K562 (cell line): ENCODE results near the gene DNAJC13. TPM values are rescaled to one million over a fixed set of nuclear protein-coding genes. Genes with fewer than 3 reads are reported as not detected.

ENCODE experiments used
- ATAC-seq: fragments of 200-7000 bp; cut with Tn5 transposase; 3 replicates; pipeline ENCODE4 v1.9.1; 2020; ENCODE audit warnings: moderate library complexity
- BruUV-seq: library from RNA; stranded (reverse); fragments of 400-500 nt; replicated peaks from 2 replicates; lab custom pipeline; 2021; lab: Mats Ljungman, UMichigan
- CTCF ChIA-PET: fragments of 300-600 bp; formaldehyde crosslinking; extraction: SDS; loops from one replicate; lab custom pipeline; 2021; ENCODE audit warnings: low intra/inter-chr PET ratio; lab: Yijun Ruan, JAX
- POLR2A ChIA-PET: fragments of 300-600, 350-650 bp; sonication (Branson Sonifier 250); formaldehyde crosslinking; extraction: SDS; loops from one replicate; lab custom pipeline; 2021; ENCODE audit warnings: antibody characterized with exemption, inconsistent platforms; lab: Yijun Ruan, JAX
- DNase-seq, 4 experiments: peaks; one replicate each; pipeline versions ENCODE4 v3.0.0 to v3.0.0-alpha.2; 2011 to 2018; ENCODE audit warnings: low spot score in 3 of 4, mixed read lengths in 3 of 4; ENCODE audit errors: extremely low read depth in 1 of 4
- FAIRE-seq: peaks from 2 replicates; lab custom pipeline; 2011; peaks lifted over from hg19 to GRCh38; lab: Jason Lieb, UNC
- H2AFZ ChIP-seq: 2 replicates; pipeline ENCODE4 v1.6.0; 2011; ENCODE audit warnings: low read depth, low read length, control low read depth, inconsistent platforms
- H3K27ac ChIP-seq: fragments of 200-600 bp; 3 replicates; pipeline ENCODE4 v1.8.0; 2011; ENCODE audit warnings: low read depth, mild to moderate bottlenecking, control low read depth, inconsistent platforms, low read length, moderate library complexity, mixed read lengths; ENCODE audit errors: extremely low read depth
- H3K27me3 ChIP-seq, 2 experiments: fragments of 300-600 bp in 1 of 2; 2 replicates in 1 of 2; 3 replicates in 1 of 2; pipeline versions ENCODE4 v1.6.0 to v1.8.0; 2011; ENCODE audit warnings: inconsistent platforms in 2 of 2, low read length in 2 of 2, mild to moderate bottlenecking in 1 of 2, mixed read lengths in 1 of 2, moderate library complexity in 1 of 2; ENCODE audit not compliant: control insufficient read depth in 2 of 2, insufficient read depth in 2 of 2
- H3K36me3 ChIP-seq: fragments of 300-600 bp; 3 replicates; pipeline ENCODE4 v1.8.0; 2011; ENCODE audit warnings: mild to moderate bottlenecking, low read length, inconsistent platforms; ENCODE audit not compliant: control insufficient read depth, insufficient read depth
- H3K4me1 ChIP-seq, 2 experiments: fragments of 200-600 bp in 1 of 2; replicated peaks in 1 of 2; 2 replicates in 1 of 2; 3 replicates in 1 of 2; pipeline versions ENCODE4 v1.5.1 to v1.8.0; 2011; ENCODE audit warnings: inconsistent platforms in 2 of 2, low read length in 2 of 2, mild to moderate bottlenecking in 1 of 2, mixed read lengths in 1 of 2, moderate library complexity in 1 of 2; ENCODE audit not compliant: control insufficient read depth in 2 of 2, insufficient read depth in 2 of 2
- H3K4me2 ChIP-seq: 2 replicates; pipeline ENCODE4 v1.6.1; 2011; ENCODE audit warnings: low read length, control low read depth, inconsistent platforms, mixed read lengths; ENCODE audit not compliant: insufficient read depth
- H3K4me3 ChIP-seq: fragments of 200-600 bp; sonication (generic), shearing (Covaris generic); 2 replicates; pipeline ENCODE4 v1.5.1; 2016; ENCODE audit warnings: control low read depth, inconsistent platforms
- H3K79me2 ChIP-seq: fragments of 200-600 bp; 3 replicates; pipeline ENCODE4 v1.8.0; 2011; ENCODE audit warnings: low read length, inconsistent platforms; ENCODE audit not compliant: control insufficient read depth, insufficient read depth
- H3K9ac ChIP-seq, 2 experiments: 2 replicates each; pipeline versions ENCODE4 v1.6.0 to v1.6.1; 2011; ENCODE audit warnings: low read depth in 2 of 2, low read length in 2 of 2, control low read depth in 1 of 2, inconsistent platforms in 1 of 2, mild to moderate bottlenecking in 1 of 2, mixed read lengths in 1 of 2; ENCODE audit not compliant: insufficient read depth in 1 of 2
- H3K9me1 ChIP-seq: one replicate; pipeline ENCODE4 v1.6.0; 2011; ENCODE audit warnings: inconsistent platforms, mild to moderate bottlenecking, low read length, moderate library complexity; ENCODE audit not compliant: control insufficient read depth, insufficient read depth
- H3K9me3 ChIP-seq: replicated peaks from 2 replicates; pipeline ENCODE4 v1.5.1; 2011; ENCODE audit warnings: low read depth, low read length, inconsistent platforms; ENCODE audit not compliant: control insufficient read depth, insufficient read depth
- H4K20me1 ChIP-seq: replicated peaks from 2 replicates; pipeline ENCODE4 v1.6.1; 2011; ENCODE audit warnings: low read length, inconsistent platforms, mixed read lengths; ENCODE audit not compliant: control insufficient read depth, insufficient read depth
- ATF4 ChIP-seq: fragments of 450-650 bp; formaldehyde crosslinking; IDR thresholded peaks from 2 replicates; pipeline ENCODE4 v1.4.0; 2022; ENCODE audit warnings: mild to moderate bottlenecking, moderate library complexity
- CCAR2 ChIP-seq: fragments of 200-400 bp; formaldehyde crosslinking; IDR thresholded peaks from 2 replicates; pipeline ENCODE4 v1.6.1; 2017; ENCODE audit warnings: mild to moderate bottlenecking, low read depth, low read length
- COPS2 ChIP-seq: fragments of 450-650 bp; conservative IDR thresholded peaks from 2 replicates; pipeline ENCODE4 v1.6.1; 2016; ENCODE audit warnings: mild to moderate bottlenecking, moderate library complexity
- E2F1 ChIP-seq: sonication (generic); formaldehyde crosslinking; IDR thresholded peaks from 2 replicates; pipeline ENCODE4 v1.8.1; 2023; ENCODE audit warnings: mild to moderate bottlenecking, missing genetic modification reagents, moderate library complexity
- ETS2 ChIP-seq: IDR thresholded peaks from 2 replicates; pipeline ENCODE4 v1.6.1; 2016; ENCODE audit warnings: borderline replicate concordance, missing genetic modification characterization, mild to moderate bottlenecking, moderate library complexity, missing compliant biosample characterization; ENCODE audit not compliant: poor library complexity, severe bottlenecking
- KLF1 ChIP-seq: fragments of 450-650 bp; IDR thresholded peaks from 2 replicates; pipeline ENCODE4 v1.6.1; 2016; ENCODE audit warnings: missing genetic modification characterization, missing compliant biosample characterization
- MXI1 ChIP-seq: IDR thresholded peaks from 2 replicates; pipeline ENCODE4 v1.6.1; 2011; ENCODE audit warnings: low read depth, mild to moderate bottlenecking, improper control_type of control experiment, low read length
- NR2F6 ChIP-seq: fragments of 450-650 bp; formaldehyde crosslinking; IDR thresholded peaks from 2 replicates; pipeline ENCODE4 v1.4.0; 2020; ENCODE audit warnings: mild to moderate bottlenecking
- NR4A1 ChIP-seq, 2 experiments: fragments of 250-450 bp in 1 of 2; fragments of 450-650 bp in 1 of 2; sonication (Bioruptor Pico) in 1 of 2; IDR thresholded peaks; 2 replicates each; pipeline versions ENCODE4 v1.4.0 to v1.6.1; 2016 to 2020; ENCODE audit warnings: mild to moderate bottlenecking in 2 of 2, missing compliant biosample characterization in 1 of 2, missing genetic modification characterization in 1 of 2, moderate library complexity in 1 of 2
- WHSC1 ChIP-seq: IDR thresholded peaks from one replicate; pipeline ENCODE4 v1.6.1; 2012; ENCODE audit warnings: low read length, control low read depth, inconsistent platforms
- YY1 ChIP-seq, 3 experiments: IDR thresholded peaks; 2 replicates each; pipeline ENCODE4 v1.6.1; 2011; ENCODE audit warnings: low read length in 2 of 3, mild to moderate bottlenecking in 2 of 3, moderate library complexity in 2 of 3, borderline replicate concordance in 1 of 3, control low read depth in 1 of 3, low read depth in 1 of 3; ENCODE audit not compliant: insufficient read depth in 3 of 3, insufficient replicate concordance in 2 of 3, control insufficient read depth in 1 of 3, insufficient read length in 1 of 3; ENCODE audit errors: extremely low read depth in 1 of 3
- ZNF165 ChIP-seq: fragments of 250-450 bp; sonication (Bioruptor Pico); IDR thresholded peaks from 2 replicates; pipeline ENCODE4 v1.4.0; 2020; ENCODE audit warnings: borderline replicate concordance
- WGBS: fragments of 100-300 bp; shearing (Covaris generic); methylation state at CpG from one replicate; pipeline ENCODE4 v1.1.6; 2016; ENCODE audit warnings: low coverage, mixed read lengths; ENCODE audit not compliant: insufficient coverage; ENCODE audit errors: missing lambda C conversion rate; 5-methylcytosine and 5-hydroxymethylcytosine counted together
- in situ Hi-C: fragments of 300-500 bp; cut with MboI; formaldehyde crosslinking; loops from 4 replicates; pipeline ENCODE4 v1.15.0; 2018; ENCODE audit warnings: inconsistent platforms, mixed read lengths
- intact Hi-C: fragments of 100-400 bp; cut with micrococcal nuclease; formaldehyde crosslinking; loops from 2 replicates; pipeline ENCODE4 v1.14.2; 2022
- polyA plus RNA-seq, 8 experiments: library from polyadenylated mRNA; depleted of rRNA in 4 of 8; stranded (reverse) in 5 of 8; unstranded in 3 of 8; fragments of >200 nt; fragmentation: Nextera tagmentation in 2 of 8; fragmentation: Illumina TruSeq in 1 of 8; extraction: Ambion mirVana in 2 of 8; extraction: Trizol in 1 of 8; gene quantifications; 2 replicates each; pipeline versions ENCODE4 v1.2.1 to v1.2.3, GENCODE V29; 2011 to 2014; ENCODE audit warnings: inconsistent platforms in 1 of 8, missing spikeins in 1 of 8
- total RNA-seq, 7 experiments: library from RNA; depleted of rRNA in 6 of 7; stranded (reverse); fragments of >200 nt in 6 of 7; fragmentation: Illumina TruSeq in 2 of 7; extraction: Trizol in 2 of 7; gene quantifications; 2 replicates each; pipeline versions ENCODE4 v1.2.1 to v1.2.3, GENCODE V29; 2011 to 2021; ENCODE audit warnings: low replicate concordance in 1 of 7
- TF ChIP-seq, protein P1 (sequence below): fragments of 250-450 bp; sonication (Bioruptor Pico); IDR thresholded peaks from 2 replicates; pipeline ENCODE4 v1.6.1; 2021; ENCODE audit warnings: mild to moderate bottlenecking

The DNAJC13 gene
- total and polyA plus RNA-seq, 9 of the 15 experiments (the other 6 are each of a cell fraction or from before 2014, with no cell fraction given), result 2.9 to 17.1 (median 10.2) TPM

GRCh38 chr3:132414841-132415240 is 2.5 kb upstream of the DNAJC13 start:
- H4K20me1 ChIP-seq, result no peaks in the 10 kb centered on the region
- no peak overlapping the region for H3K4me3 ChIP-seq
- TF ChIP-seq NR4A1 (CRISPR knock-in tag; IDR thresholded peaks at IDR 0.05), result no peak
- no peak for TF ChIP-seq NR4A1 (tag; IDR thresholded peaks at IDR 0.05)
- no peak for TF ChIP-seq CCAR2
- no peak for TF ChIP-seq ATF4
- no peak for TF ChIP-seq WHSC1
- no peak for TF ChIP-seq E2F1 (CRISPR knock-in tag)
- TF ChIP-seq COPS2, result no peak
- TF ChIP-seq KLF1 (tag), result no peak
- no peak for TF ChIP-seq ZNF165 (CRISPR knock-in tag)
- no peak for TF ChIP-seq NR2F6
- no peak for TF ChIP-seq ETS2
- no peak for TF ChIP-seq YY1 (IDR thresholded peaks at IDR 0.05; ENCODE audit: borderline replicate concordance in 1 of 3, control insufficient read depth in 1 of 3, extremely low read depth in 1 of 3, insufficient read depth in 3 of 3, insufficient read length in 1 of 3, insufficient replicate concordance in 2 of 3, low read depth in 1 of 3, low read length in 2 of 3)
- no peak for TF ChIP-seq MXI1
- TF ChIP-seq, protein P1, sequence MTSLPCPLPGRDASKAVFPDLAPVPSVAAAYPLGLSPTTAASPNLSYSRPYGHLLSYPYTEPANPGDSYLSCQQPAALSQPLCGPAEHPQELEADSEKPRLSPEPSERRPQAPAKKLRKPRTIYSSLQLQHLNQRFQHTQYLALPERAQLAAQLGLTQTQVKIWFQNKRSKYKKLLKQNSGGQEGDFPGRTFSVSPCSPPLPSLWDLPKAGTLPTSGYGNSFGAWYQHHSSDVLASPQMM, result no peak
- no peak for DNase-seq
- peaks cover 5 to 16% of the 10 kb centered on the region in 2 experiments; a peak in 3 of 5 replicates for H3K4me1 ChIP-seq
- FAIRE-seq, result no peak
- H3K27ac ChIP-seq, result no peak overlapping the region
- no peak overlapping the region for H2AFZ ChIP-seq
- no peaks in the 10 kb centered on the region for H3K27me3 ChIP-seq
- no peaks in the 10 kb centered on the region for H3K9me3 ChIP-seq
- CTCF ChIA-PET, result no interaction called here
- H3K36me3 ChIP-seq, result 0 out of 3 replicates have a peak, but pooled peaks cover under 1% of the 10 kb centered on the region
- intact Hi-C loops, result no loop called here
- ATAC-seq, result no peak
- in situ Hi-C loops, result no loop called here
- BruUV-seq, result no TSS peak
- H3K79me2 ChIP-seq, result peaks cover 23% of the 10 kb centered on the region
- POLR2A ChIA-PET, result interaction anchor here (1.6 kb wide), 1 partner anchor 17 kb away, joined by 3 read pairs; no protein-coding TSS in a partner anchor
- no peaks in the 10 kb centered on the region for H3K9me1 ChIP-seq
- H3K9ac ChIP-seq, result no peak overlapping the region
- 13% methylated on average over 1 of the region's 1 CpG for WGBS
- H3K4me2 ChIP-seq, result no peak overlapping the region
